GM12878 (cell line): ENCODE measurements around the gene PIK3R5. TPM values are rescaled to one million over a fixed set of nuclear protein-coding genes. Genes with fewer than 3 reads are reported as not detected.

Experiments used
- BACH1 ChIP-seq: fragments of 450-650 bp; IDR thresholded peaks from 2 replicates; pipeline ENCODE4 v1.6.1; 2017; ENCODE audit warnings: mild to moderate bottlenecking, borderline replicate concordance
- BHLHE40 ChIP-seq, 2 experiments: fragments of 450-650 bp in 1 of 2; IDR thresholded peaks; 2 replicates each; pipeline ENCODE4 v1.6.1; 2011 to 2017; ENCODE audit warnings: low read depth in 2 of 2, borderline replicate concordance in 1 of 2, improper control_type of control experiment in 1 of 2, low read length in 1 of 2, mild to moderate bottlenecking in 1 of 2
- DPF2 ChIP-seq: fragments of 450-650 bp; IDR thresholded peaks from 2 replicates; pipeline ENCODE4 v1.6.1; 2017; ENCODE audit warnings: mild to moderate bottlenecking
- EGR1 ChIP-seq, 2 experiments: IDR thresholded peaks; 1 replicate in 1 of 2; 2 replicates in 1 of 2; pipeline ENCODE4 v1.6.1; 2011 to 2012; ENCODE audit warnings: low read depth in 2 of 2, low read length in 2 of 2, borderline replicate concordance in 1 of 2, mild to moderate bottlenecking in 1 of 2, moderate library complexity in 1 of 2
- FOS ChIP-seq: IDR thresholded peaks from 3 replicates; pipeline ENCODE4 v1.6.1; 2011; ENCODE audit warnings: borderline replicate concordance; ENCODE audit not compliant: insufficient read length; ENCODE audit errors: extremely low read depth
- GATAD2B ChIP-seq: fragments of 450-650 bp; conservative IDR thresholded peaks from 2 replicates; pipeline ENCODE4 v1.6.1; 2017; ENCODE audit warnings: low read depth, mild to moderate bottlenecking, moderate library complexity
- JUNB ChIP-seq: IDR thresholded peaks from 2 replicates; pipeline ENCODE4 v1.6.1; 2016; ENCODE audit warnings: antibody characterized with exemption, mild to moderate bottlenecking
- JUND ChIP-seq: IDR thresholded peaks from 2 replicates; pipeline ENCODE4 v1.6.1; 2012; ENCODE audit warnings: low read depth, mild to moderate bottlenecking, low read length, improper control_type of control experiment, moderate library complexity
- KAT2A ChIP-seq: conservative IDR thresholded peaks from 2 replicates; pipeline ENCODE4 v1.6.1; 2011; ENCODE audit warnings: low read depth, low read length; ENCODE audit not compliant: control insufficient read depth
- KLF5 ChIP-seq: fragments of 450-650 bp; IDR thresholded peaks from 2 replicates; pipeline ENCODE4 v1.6.1; 2014; ENCODE audit warnings: mild to moderate bottlenecking; ENCODE audit not compliant: partially characterized antibody
- MEF2B ChIP-seq: fragments of 450-650 bp; IDR thresholded peaks from 2 replicates; pipeline ENCODE4 v1.6.1; 2018; ENCODE audit warnings: mild to moderate bottlenecking, moderate library complexity; ENCODE audit not compliant: partially characterized antibody, poor library complexity, severe bottlenecking
- MXI1 ChIP-seq: fragments of 150-350 bp; IDR thresholded peaks from 2 replicates; pipeline ENCODE4 v1.6.1; 2011; ENCODE audit warnings: low read depth, mild to moderate bottlenecking, inconsistent platforms, low read length, improper control_type of control experiment
- MYC ChIP-seq: IDR thresholded peaks from 2 replicates; pipeline ENCODE4 v1.6.1; 2011; ENCODE audit warnings: mild to moderate bottlenecking, low read length, moderate library complexity, inconsistent platforms; ENCODE audit not compliant: insufficient read depth, insufficient replicate concordance, insufficient read length, severe bottlenecking
- NBN ChIP-seq: fragments of 450-650 bp; IDR thresholded peaks from 2 replicates; pipeline ENCODE4 v1.6.1; 2016
- NFIC ChIP-seq: IDR thresholded peaks from 2 replicates; pipeline ENCODE4 v1.6.1; 2012; ENCODE audit warnings: low read depth, mild to moderate bottlenecking, inconsistent platforms, low read length, moderate library complexity
- NFYB ChIP-seq: IDR thresholded peaks from 2 replicates; pipeline ENCODE4 v1.6.1; 2011; ENCODE audit warnings: low read depth, mild to moderate bottlenecking, low read length, improper control_type of control experiment, moderate library complexity; ENCODE audit not compliant: insufficient read depth
- PAX5 ChIP-seq: IDR thresholded peaks from 2 replicates; pipeline ENCODE4 v1.6.1; 2011; ENCODE audit warnings: low read depth, low read length, borderline replicate concordance
- RBBP5 ChIP-seq: fragments of 200-600 bp; sonication (generic); conservative IDR thresholded peaks from 2 replicates; pipeline ENCODE4 v1.6.1; 2016
- RELA ChIP-seq: fragments of 450-650 bp; IDR thresholded peaks from 2 replicates; pipeline ENCODE4 v1.8.0; 2014; ENCODE audit warnings: borderline replicate concordance; ENCODE audit not compliant: partially characterized antibody
- SPI1 ChIP-seq: IDR thresholded peaks from 2 replicates; pipeline ENCODE4 v1.6.1; 2011; ENCODE audit warnings: low read depth, mild to moderate bottlenecking, low read length, moderate library complexity, borderline replicate concordance; ENCODE audit not compliant: insufficient read depth
- STAT3 ChIP-seq: IDR thresholded peaks from 2 replicates; pipeline ENCODE4 v1.6.1; 2011; ENCODE audit warnings: low read depth, low read length, improper control_type of control experiment
- TCF12 ChIP-seq: IDR thresholded peaks from 2 replicates; pipeline ENCODE4 v1.6.1; 2011; ENCODE audit warnings: low read depth, mild to moderate bottlenecking, low read length
- ZNF217 ChIP-seq: fragments of 450-650 bp; IDR thresholded peaks from 2 replicates; pipeline ENCODE4 v1.6.1; 2017; ENCODE audit warnings: antibody characterized with exemption, mild to moderate bottlenecking
- ZNF384 ChIP-seq: IDR thresholded peaks from 2 replicates; pipeline ENCODE4 v1.6.1; 2012; ENCODE audit warnings: low read depth, mild to moderate bottlenecking, low read length, improper control_type of control experiment, borderline replicate concordance
- polyA plus RNA-seq, 11 experiments: library from polyadenylated mRNA; depleted of rRNA in 4 of 11; unstranded in 6 of 11; stranded (reverse) in 5 of 11; fragments of >200 nt; fragmentation: Nextera tagmentation in 4 of 11; fragmentation: Illumina TruSeq in 1 of 11; extraction: Ambion mirVana in 4 of 11; extraction: Trizol in 1 of 11; gene quantifications; 1 replicate in 1 of 11; 2 replicates in 10 of 11; pipeline versions ENCODE4 v1.2.1 to v1.2.3, GENCODE V29; 2011 to 2016; ENCODE audit warnings: inconsistent platforms in 2 of 11, missing spikeins in 2 of 11, low read depth in 1 of 11
- total RNA-seq, 4 experiments: library from RNA; depleted of rRNA in 3 of 4; stranded (reverse); fragments of >200 nt in 3 of 4; fragmentation: Illumina TruSeq in 1 of 4; extraction: Trizol in 1 of 4; gene quantifications; 2 replicates each; pipeline versions ENCODE4 v1.2.1 to v1.2.3, GENCODE V29; 2013 to 2021
- TF ChIP-seq, protein P1 (sequence below): IDR thresholded peaks from 2 replicates; pipeline ENCODE4 v1.6.1; 2012; ENCODE audit warnings: low read depth, low read length, improper control_type of control experiment
- TF ChIP-seq, protein P2 (sequence below): IDR thresholded peaks from 2 replicates; pipeline ENCODE4 v1.6.1; 2011; ENCODE audit warnings: low read depth, low read length, improper control_type of control experiment, borderline replicate concordance

PIK3R5 gene
- total and polyA plus RNA-seq, 10 of the 15 experiments (the other 5 are each of a cell fraction or from before 2014, with no cell fraction given) = 9.5 to 50.8 (median 35.5) TPM

DNA sequence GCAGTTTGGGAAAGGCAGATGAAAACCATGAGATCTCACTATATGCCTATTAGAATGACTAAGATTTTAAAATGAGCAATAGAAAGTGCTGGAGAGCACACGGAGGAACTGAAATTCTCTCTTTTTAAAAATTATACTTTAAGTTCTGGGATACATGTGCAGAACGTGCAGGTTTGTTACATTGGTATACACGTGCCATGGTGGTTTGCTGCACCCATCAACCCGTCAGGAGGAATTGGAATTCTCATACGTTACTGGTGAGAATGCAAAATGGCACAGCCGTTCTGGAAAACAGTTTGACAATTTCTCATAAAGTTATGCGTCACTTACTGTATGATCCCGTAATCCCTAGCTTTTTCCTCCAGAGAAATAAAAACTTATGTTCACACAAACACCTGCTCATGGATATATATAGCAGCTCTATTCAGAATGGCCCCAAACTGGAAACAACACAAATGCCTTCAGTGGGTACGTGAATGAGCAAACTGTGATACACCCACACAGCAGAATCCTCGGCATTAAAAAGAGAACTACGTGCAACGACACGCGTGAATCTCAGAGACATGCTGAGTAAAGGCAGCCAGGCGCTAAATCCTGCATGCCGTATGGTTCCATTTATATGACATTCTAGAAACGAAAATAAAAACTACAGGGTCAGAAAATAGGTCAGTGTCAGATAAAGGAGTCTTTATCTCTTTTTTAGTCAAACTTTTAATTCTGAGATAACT is 109.9 kb downstream of the PIK3R5 start (continued):
- TF ChIP-seq JUND (peak; percentile 59; the same call in 1 of the 2 replicates), NBN (peak; percentile 71), JUNB (peak; percentile 88), MXI1 (peak; percentile 81), KAT2A (no peak), ZNF217 (peak; percentile 90), STAT3 (0 out of 2 replicates have a peak, but pooled peaks have one; percentile 30), MEF2B (peak; percentile 96), NFYB (no peak), MYC (no peak), DPF2 (peak; percentile 92; the same call in 1 of the 2 replicates), TCF12 (peak; percentile 80), KLF5 (peak; percentile 72), FOS (no peak), EGR1 (IDR thresholded peaks at IDR 0.05; ENCODE audit: borderline replicate concordance in 1 of 2, low read depth in 2 of 2, low read length in 2 of 2) (peak in 1 of 2 experiments; percentile 90; a peak in 2 of 3 replicates), GATAD2B (peak; percentile 96), SPI1 (peak; percentile 73), ZNF384 (no peak), RBBP5 (0 out of 2 replicates have a peak, but pooled peaks have one; percentile 26), PAX5 (peak; percentile 91; the same call in 1 of the 2 replicates), BACH1 (peak; percentile 95), NFIC (peak; percentile 97), RELA (peak; percentile 9), BHLHE40 (IDR thresholded peaks at IDR 0.05; ENCODE audit: borderline replicate concordance in 1 of 2, low read depth in 2 of 2, low read length in 1 of 2) (peak; percentile 96 to 98)
- TF ChIP-seq, protein P1, sequence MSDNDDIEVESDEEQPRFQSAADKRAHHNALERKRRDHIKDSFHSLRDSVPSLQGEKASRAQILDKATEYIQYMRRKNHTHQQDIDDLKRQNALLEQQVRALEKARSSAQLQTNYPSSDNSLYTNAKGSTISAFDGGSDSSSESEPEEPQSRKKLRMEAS = peak; percentile 60; the same call in 1 of the 2 replicates
- TF ChIP-seq, protein P2, sequence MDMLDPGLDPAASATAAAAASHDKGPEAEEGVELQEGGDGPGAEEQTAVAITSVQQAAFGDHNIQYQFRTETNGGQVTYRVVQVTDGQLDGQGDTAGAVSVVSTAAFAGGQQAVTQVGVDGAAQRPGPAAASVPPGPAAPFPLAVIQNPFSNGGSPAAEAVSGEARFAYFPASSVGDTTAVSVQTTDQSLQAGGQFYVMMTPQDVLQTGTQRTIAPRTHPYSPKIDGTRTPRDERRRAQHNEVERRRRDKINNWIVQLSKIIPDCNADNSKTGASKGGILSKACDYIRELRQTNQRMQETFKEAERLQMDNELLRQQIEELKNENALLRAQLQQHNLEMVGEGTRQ = no peak
